ENCODE data around the gene EPC1.
A peak's percentile ranks its signal among the peaks of the same experiment; 100 is the strongest.
"Not testable (repeated sequence)": the region's sequence is repeated elsewhere in the genome, so short reads cannot be mapped to it uniquely, and the experiment has no call there.

EPC1 gene

GRCh38 chr10:32265756-32266155 lies 81.2 kb downstream of the EPC1 start:
- no peak overlapping the region for H3K4me3 ChIP-seq
- no peak for DNase-seq (ENCODE audit: low spot score)
- no peak for TF ChIP-seq CTCF (IDR thresholded peaks at IDR 0.05)
- H3K27ac ChIP-seq: no peak overlapping the region

DNA sequence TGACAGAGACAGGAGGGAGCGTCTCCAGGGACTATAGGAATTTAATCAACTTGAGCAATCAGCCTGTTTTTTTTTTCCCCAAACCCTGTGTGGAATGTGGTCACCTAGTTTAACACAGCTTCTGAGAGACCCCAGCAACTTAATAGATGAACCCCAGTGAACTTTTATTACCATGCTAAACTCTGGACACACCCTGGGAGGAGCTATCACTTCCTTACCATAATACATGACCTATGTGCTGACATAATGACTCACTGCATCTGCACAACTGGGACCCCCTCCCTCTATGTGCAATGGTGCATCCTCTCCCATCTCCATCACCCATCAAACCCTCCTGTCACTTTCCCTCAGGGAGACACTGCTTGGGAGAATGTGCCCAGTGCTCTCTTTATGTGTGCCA lies 83.7 kb downstream of the EPC1 start:
- TF ChIP-seq CTCF (IDR thresholded peaks at IDR 0.05): no peak
- no peak overlapping the region for H3K4me3 ChIP-seq
- H3K27ac ChIP-seq: no peak overlapping the region
- no peak for DNase-seq (ENCODE audit: low spot score)

- DNase-seq (ENCODE audit: low spot score): no peak
- Histone ChIP-seq H3K27ac (no peak overlapping the region), H3K4me3 (no peak overlapping the region)
- TF ChIP-seq CTCF (IDR thresholded peaks at IDR 0.05): no peak
Observed at GRCh38 chr10:32259551-32259950, 87.4 kb downstream of the EPC1 start.

GRCh38 chr10:32256613-32257437 lies 90.1 kb downstream of the EPC1 start:
- TF ChIP-seq CTCF (IDR thresholded peaks at IDR 0.05): peak; percentile 84
- no peak for DNase-seq (ENCODE audit: low spot score)
- Histone ChIP-seq H3K27ac (no peak overlapping the region), H3K4me3 (no peak overlapping the region)

GRCh38 chr10:32253821-32254220 lies 93.1 kb downstream of the EPC1 start:
- TF ChIP-seq CTCF (IDR thresholded peaks at IDR 0.05): no peak
- DNase-seq (ENCODE audit: low spot score): no peak
- Histone ChIP-seq H3K27ac (no peak overlapping the region), H3K4me3 (no peak overlapping the region)

GRCh38 chr10:32253276-32253675 lies 93.7 kb downstream of the EPC1 start:
- no peak for TF ChIP-seq CTCF (IDR thresholded peaks at IDR 0.05)
- DNase-seq (ENCODE audit: low spot score): no peak
- Histone ChIP-seq H3K4me3 (no peak overlapping the region), H3K27ac (no peak overlapping the region)

DNA sequence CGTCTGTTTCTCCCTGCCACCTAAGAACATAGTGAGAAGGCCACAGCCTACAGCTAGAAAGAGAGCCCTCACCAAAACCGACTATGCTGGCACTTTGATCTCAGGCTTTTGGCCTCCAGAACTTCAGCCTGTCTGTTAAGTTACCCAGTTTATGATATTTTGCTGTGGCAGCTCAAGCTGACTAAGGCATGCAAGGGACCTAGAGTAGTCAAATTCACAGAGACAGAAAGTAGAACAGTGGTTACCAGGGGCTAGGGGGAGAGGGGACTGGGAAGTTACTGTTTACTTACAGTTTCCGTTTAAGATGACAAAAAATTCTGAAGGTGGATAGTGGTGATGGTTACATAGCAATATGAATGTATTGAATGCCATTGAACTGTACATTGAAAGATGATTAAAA lies 96.5 kb downstream of the EPC1 start:
- not testable (repeated sequence) for DNase-seq (ENCODE audit: low spot score); H3K4me3 ChIP-seq; H3K27ac ChIP-seq

Data from coronary artery (tissue), 2 donors.